B cell (primary cell): ENCODE measurements around the gene NIPBL. TPM values are rescaled to one million over a fixed set of nuclear protein-coding genes. Genes with fewer than 3 reads are reported as not detected.

ENCODE experiments used
- ATAC-seq: fragments of 200-7000 bp; cut with Tn5 transposase; one replicate; pipeline ENCODE4 v1.10.0; 2021; ENCODE audit warnings: low read depth, mild to moderate bottlenecking, moderate number of reproducible peaks, moderate library complexity
- CTCF ChIA-PET: fragments of 350-600 bp; sonication (Branson Sonifier 250); formaldehyde crosslinking; loops from one replicate; lab custom pipeline; 2021; ENCODE audit warnings: antibody characterized with exemption, inconsistent platforms; lab: Charles Lee
- POLR2A ChIA-PET: fragments of 350-600 bp; sonication (Branson Sonifier 250); formaldehyde crosslinking; loops from one replicate; lab custom pipeline; 2021; ENCODE audit warnings: antibody characterized with exemption; lab: Charles Lee
- DNase-seq: peaks from one replicate; pipeline ENCODE4 v3.0.0; 2013
- H2AFZ ChIP-seq: 2 replicates; pipeline ENCODE4 v1.6.1; 2012; ENCODE audit warnings: mild to moderate bottlenecking, low read depth, low read length; ENCODE audit not compliant: insufficient read depth, poor library complexity, severe bottlenecking
- H3K27ac ChIP-seq, 2 donors: 1 replicate in 1 of 2; 2 replicates in 1 of 2; pipeline ENCODE4 v1.5.1; 2012 to 2013; ENCODE audit warnings: low read length in 2 of 2, mild to moderate bottlenecking in 2 of 2, moderate library complexity in 1 of 2
- H3K27me3 ChIP-seq, 4 experiments: fragments of 200-600 bp in 1 of 4; sonication (generic) in 1 of 4; replicated peaks in 1 of 4; 1 replicate in 2 of 4; 2 replicates in 2 of 4; pipeline versions ENCODE4 v1.6.1 to v1.7.0; 2013 to 2016; ENCODE audit warnings: low read length in 3 of 4, mild to moderate bottlenecking in 2 of 4, mixed read lengths in 1 of 4, moderate library complexity in 1 of 4; ENCODE audit not compliant: insufficient read depth in 4 of 4, control insufficient read depth in 3 of 4; ENCODE audit errors: control extremely low read depth in 1 of 4
- H3K36me3 ChIP-seq, 2 experiments: replicated peaks in 1 of 2; 1 replicate in 1 of 2; 2 replicates in 1 of 2; pipeline versions ENCODE4 v1.6.1 to v1.7.1; 2013; ENCODE audit warnings: low read length in 1 of 2; ENCODE audit not compliant: insufficient read depth in 2 of 2, control insufficient read depth in 1 of 2; ENCODE audit errors: control extremely low read depth in 1 of 2, extremely low read depth in 1 of 2
- H3K4me1 ChIP-seq, 2 donors: fragments of 200-600 bp in 1 of 2; sonication (generic) in 1 of 2; 1 replicate in 1 of 2; 2 replicates in 1 of 2; pipeline versions ENCODE4 v1.5.1 to v1.6.1; 2013 to 2017; ENCODE audit warnings: low read length in 2 of 2; ENCODE audit not compliant: control insufficient read depth in 2 of 2, insufficient read depth in 2 of 2
- H3K4me2 ChIP-seq: replicated peaks from 2 replicates; pipeline ENCODE3; 2012; ENCODE audit warnings: mild to moderate bottlenecking, low read depth, low read length; ENCODE audit not compliant: poor library complexity, severe bottlenecking
- H3K4me3 ChIP-seq, 5 experiments: fragments of 200-600 bp in 1 of 5; sonication (generic) in 1 of 5; 1 replicate in 3 of 5; 2 replicates in 2 of 5; pipeline versions ENCODE4 v1.5.1 to v1.7.0; 2011 to 2016; ENCODE audit warnings: low read length in 4 of 5, mild to moderate bottlenecking in 4 of 5, low read depth in 2 of 5, control low read depth in 1 of 5, moderate library complexity in 1 of 5; ENCODE audit not compliant: insufficient read depth in 1 of 5; ENCODE audit errors: control extremely low read depth in 1 of 5, extremely low read depth in 1 of 5
- H3K79me2 ChIP-seq: fragments of 200-600 bp; sonication (generic); one replicate; pipeline ENCODE4 v1.6.0; 2016; ENCODE audit warnings: low read length; ENCODE audit not compliant: control insufficient read depth, insufficient read depth
- H3K9ac ChIP-seq: fragments of 200-600 bp; sonication (generic); 2 replicates; pipeline ENCODE4 v1.6.1; 2017; ENCODE audit warnings: mild to moderate bottlenecking, low read length, moderate library complexity
- H3K9me3 ChIP-seq, 3 donors: one replicate each; pipeline versions ENCODE4 v1.6.1 to v1.7.1; 2013; ENCODE audit warnings: low read length in 2 of 3; ENCODE audit not compliant: control insufficient read depth in 2 of 3, insufficient read depth in 1 of 3; ENCODE audit errors: control extremely low read depth in 1 of 3
- H4K20me1 ChIP-seq: 2 replicates; pipeline ENCODE4 v1.6.0; 2012; ENCODE audit warnings: mild to moderate bottlenecking, low read length; ENCODE audit not compliant: insufficient read depth, control insufficient read depth, poor library complexity, severe bottlenecking
- H3K27ac Mint-ChIP-seq: one replicate; pipeline ENCODE4 v1.8.0; 2021; ENCODE audit warnings: mixed read lengths
- H3K27me3 Mint-ChIP-seq: one replicate; pipeline ENCODE4 v1.8.0; 2021; ENCODE audit warnings: mixed read lengths
- H3K4me1 Mint-ChIP-seq: one replicate; pipeline ENCODE4 v1.8.0; 2021; ENCODE audit warnings: mixed read lengths
- H3K4me3 Mint-ChIP-seq: one replicate; pipeline ENCODE4 v1.8.0; 2021; ENCODE audit warnings: mixed read lengths
- H3K9me3 Mint-ChIP-seq: one replicate; pipeline ENCODE4 v1.8.0; 2022; ENCODE audit warnings: mixed read lengths; ENCODE audit not compliant: insufficient read depth
- CTCF ChIP-seq: fragments of 200-600 bp; IDR thresholded peaks from one replicate; pipeline ENCODE4 v1.8.0; 2022; ENCODE audit warnings: antibody characterized with exemption, mild to moderate bottlenecking
- EZH2 ChIP-seq: IDR thresholded peaks from 2 replicates; pipeline ENCODE4 v1.6.1; 2012; ENCODE audit warnings: borderline replicate concordance, low read depth, mild to moderate bottlenecking, moderate library complexity, low read length; ENCODE audit not compliant: insufficient read depth, poor library complexity, severe bottlenecking
- WGBS: methylation state at CpG from one replicate; pipeline ENCODE4 v1.1.5; 2013; ENCODE audit warnings: missing lambda C conversion rate; ENCODE audit not compliant: insufficient coverage; 5-methylcytosine and 5-hydroxymethylcytosine counted together
- intact Hi-C: fragments of 100-400 bp; cut with micrococcal nuclease; formaldehyde crosslinking; loops from one replicate; pipeline ENCODE4 v1.10.0; 2022
- polyA plus RNA-seq: library from polyadenylated mRNA; depleted of rRNA; stranded (reverse); fragments of >200 nt; gene quantifications from 2 replicates; pipeline ENCODE4 v1.2.3, GENCODE V29; 2012
- total RNA-seq, 2 donors: library from RNA; stranded (reverse); fragments of 120-200 nt in 1 of 2; gene quantifications; 1 replicate in 1 of 2; 2 replicates in 1 of 2; pipeline versions ENCODE4 v1.2.3 to v1.2.4, GENCODE V29; 2013 to 2022

The NIPBL gene
- total and polyA plus RNA-seq, 2 donors (not counting 1 experiment from before 2014, with no cell fraction given): 24.7 to 112 TPM

- WGBS: 71% methylated on average over 1 of the region's 3 CpGs
- Histone ChIP-seq H3K27ac (peak overlapping the region in 1 of 2 donors; percentile 98), H3K4me3 (peak overlapping the region in 2 of 5 experiments; percentile 86 to 95), H3K4me2 (peak overlapping the region; percentile 81), H3K9ac (peak overlapping the region; percentile 98), H3K4me1 (peaks cover 21 to 34% of the 10 kb centered on the region in 2 donors), H4K20me1 (peaks cover 25% of the 10 kb centered on the region), H3K27me3 (no peaks in the 10 kb centered on the region), H3K79me2 (peaks cover 59% of the 10 kb centered on the region), H2AFZ (peak overlapping the region; percentile 85), H3K9me3 (no peaks in the 10 kb centered on the region), H3K36me3 (no peaks in the 10 kb centered on the region)
- H3K9me3 Mint-ChIP-seq: no peaks in the 10 kb centered on the region
- ATAC-seq (no peak), DNase-seq (peak; percentile 19)
- no peaks in the 10 kb centered on the region for H3K27me3 Mint-ChIP-seq
- CTCF ChIA-PET: interaction anchor here (0.8 to 4.8 kb wide), 9 partner anchors 11 to 184 kb away, joined by 3 to 24 read pairs (median 5); no protein-coding TSS in a partner anchor
- POLR2A ChIA-PET: interaction anchor here (2.4 kb wide), 1 partner anchor 129 kb away, joined by 10 read pairs; no protein-coding TSS in a partner anchor
- H3K27ac Mint-ChIP-seq: peak overlapping the region; percentile 39
- intact Hi-C loops: no loop called here
- peak overlapping the region; percentile 91 for H3K4me3 Mint-ChIP-seq
- peaks cover 40% of the 10 kb centered on the region for H3K4me1 Mint-ChIP-seq
- no peak for TF ChIP-seq CTCF
- TF ChIP-seq EZH2: no peak
Measured at GRCh38 chr5:36874465-36874864, 2.1 kb upstream of the NIPBL start.

GRCh38 chr5:36875051-36875789 is 1.3 kb upstream of the NIPBL start:
- Histone ChIP-seq H3K4me3 (peak overlapping the region; percentile 85 to 99 (median 94)), H3K27ac (peak overlapping the region; percentile 92 to 98), H3K9ac (peak overlapping the region; percentile 98), H2AFZ (peak overlapping the region; percentile 85), H3K4me2 (peak overlapping the region; percentile 81), H4K20me1 (peaks cover 20% of the 10 kb centered on the region), H3K36me3 (no peaks in the 10 kb centered on the region), H3K79me2 (peaks cover 66% of the 10 kb centered on the region), H3K9me3 (no peaks in the 10 kb centered on the region), H3K4me1 (peaks cover 21 to 38% of the 10 kb centered on the region in 2 donors), H3K27me3 (no peaks in the 10 kb centered on the region)
- POLR2A ChIA-PET: interaction anchor here (2.4 to 2.6 kb wide), 2 partner anchors 130 to 151 kb away, joined by 10 to 15 read pairs; no protein-coding TSS in a partner anchor
- CTCF ChIA-PET: interaction anchor here (0.8 to 4.8 kb wide), 14 partner anchors 9 to 185 kb away, joined by 3 to 24 read pairs (median 6); no protein-coding TSS in a partner anchor
- intact Hi-C loops: loop anchor here (1.0 kb wide), 4 partner anchors 131 to 633 kb away; no protein-coding TSS in a partner anchor
- Mint-ChIP-seq H3K27ac (peak overlapping the region; percentile 95), H3K4me3 (peak overlapping the region; percentile 91), H3K4me1 (peaks cover 41% of the 10 kb centered on the region), H3K9me3 (no peaks in the 10 kb centered on the region), H3K27me3 (no peaks in the 10 kb centered on the region)
- ATAC-seq (no peak), DNase-seq (peak; percentile 61)
- 0% methylated on average over 22 of the region's 26 CpGs for WGBS
- TF ChIP-seq CTCF: no peak
- TF ChIP-seq EZH2: no peak
